Ovary (tissue), 9 donors: ENCODE measurements around the gene PLP2. TPM values are rescaled to one million over a fixed set of nuclear protein-coding genes. Genes with fewer than 3 reads are reported as not detected.

Experiments used
- DNase-seq, 5 donors: peaks; one replicate each; pipeline ENCODE4 v3.0.0-alpha.2; 2019 to 2020
- H3K27ac ChIP-seq, 2 donors: fragments of 200-600 bp; one replicate each; pipeline versions ENCODE4 v1.5.1 to v1.8.0; 2019 to 2022
- H3K27me3 ChIP-seq: fragments of 200-600 bp; one replicate; pipeline ENCODE4 v1.8.0; 2022
- H3K36me3 ChIP-seq: fragments of 200-600 bp; sonication (generic); one replicate; pipeline ENCODE4 v1.5.1; 2019
- H3K4me1 ChIP-seq: one replicate; pipeline ENCODE4 v1.8.1; 2013; ENCODE audit warnings: mild to moderate bottlenecking, moderate library complexity; ENCODE audit not compliant: insufficient read depth
- H3K4me3 ChIP-seq: fragments of 200-600 bp; sonication (generic); one replicate; pipeline ENCODE4 v1.5.1; 2017
- H3K9me3 ChIP-seq, 2 donors: fragments of 200-600 bp in 1 of 2; sonication (generic) in 1 of 2; one replicate each; pipeline versions ENCODE4 v1.5.1 to v1.8.1; 2013 to 2019; ENCODE audit warnings: mild to moderate bottlenecking in 1 of 2, moderate library complexity in 1 of 2
- CTCF ChIP-seq, 3 donors: fragments of 450-650 bp in 2 of 3; fragments of 200-600 bp in 1 of 3; IDR thresholded peaks; one replicate each; pipeline versions ENCODE4 v1.5.1 to v1.8.0; 2016 to 2022; ENCODE audit warnings: antibody characterized with exemption in 3 of 3, mild to moderate bottlenecking in 1 of 3
- EP300 ChIP-seq: sonication (generic); formaldehyde crosslinking; IDR thresholded peaks from one replicate; pipeline ENCODE4 v1.6.1; 2017; ENCODE audit warnings: antibody characterized with exemption
- POLR2A ChIP-seq: fragments of 450-650 bp; IDR thresholded peaks from one replicate; pipeline ENCODE4 v1.6.1; 2017; ENCODE audit warnings: antibody characterized with exemption, mild to moderate bottlenecking, moderate library complexity
- WGBS, 3 donors: extraction: QIAGEN DNeasy Blood & Tissue Kit in 1 of 3; methylation state at CpG; one replicate each; pipeline versions ENCODE4 v1.1.5 to v1.1.7; 2013 to 2017; 5-methylcytosine and 5-hydroxymethylcytosine counted together
- intact Hi-C, 4 donors: fragments of 100-400 bp; cut with DNase I; formaldehyde crosslinking; loops; one replicate each; pipeline versions ENCODE4 v1.11.0 to v1.15.1; 2022 to 2023
- polyA plus RNA-seq, 2 donors: library from polyadenylated mRNA; stranded (reverse); fragments of 200-250 nt in 1 of 2; fragments of 350-450 nt in 1 of 2; fragmentation: Illumina TruSeq in 1 of 2; extraction: RNeasy Lipid Tissue Mini Kit (QIAGEN cat#74804) in 1 of 2; gene quantifications; one replicate each; pipeline ENCODE4 v1.2.3, GENCODE V29; 2013 to 2014
- total RNA-seq, 7 donors: library from RNA; depleted of rRNA in 2 of 7; stranded (reverse); fragments of >200 nt in 2 of 7; fragmentation: NEBNext Ultra II Directional in 3 of 7; extraction: Animal tissue kit (Norgen Biotek cat#: 25700) in 3 of 7; gene quantifications; one replicate each; pipeline versions ENCODE4 v1.1.0 to v1.2.4, GENCODE V29; 2016 to 2023
- donor health status: DM: no; HTN: no; CAD: no; lungs with moderate emphysema.
- donor health status: DM: no; HTN: no; CAD: no.
- donor health status: Bipolar disorder and iron deficiency.
- donor health status: DM: yes; HTN: yes; CAD: no.
- donor health status: DM: no; HTN: no; CAD: no.
- donor health status: DM: yes; HTN: yes; CAD: no.

The PLP2 gene
- total and polyA plus RNA-seq, 9 donors, result 16.3 to 244 (median 105) TPM

DNA sequence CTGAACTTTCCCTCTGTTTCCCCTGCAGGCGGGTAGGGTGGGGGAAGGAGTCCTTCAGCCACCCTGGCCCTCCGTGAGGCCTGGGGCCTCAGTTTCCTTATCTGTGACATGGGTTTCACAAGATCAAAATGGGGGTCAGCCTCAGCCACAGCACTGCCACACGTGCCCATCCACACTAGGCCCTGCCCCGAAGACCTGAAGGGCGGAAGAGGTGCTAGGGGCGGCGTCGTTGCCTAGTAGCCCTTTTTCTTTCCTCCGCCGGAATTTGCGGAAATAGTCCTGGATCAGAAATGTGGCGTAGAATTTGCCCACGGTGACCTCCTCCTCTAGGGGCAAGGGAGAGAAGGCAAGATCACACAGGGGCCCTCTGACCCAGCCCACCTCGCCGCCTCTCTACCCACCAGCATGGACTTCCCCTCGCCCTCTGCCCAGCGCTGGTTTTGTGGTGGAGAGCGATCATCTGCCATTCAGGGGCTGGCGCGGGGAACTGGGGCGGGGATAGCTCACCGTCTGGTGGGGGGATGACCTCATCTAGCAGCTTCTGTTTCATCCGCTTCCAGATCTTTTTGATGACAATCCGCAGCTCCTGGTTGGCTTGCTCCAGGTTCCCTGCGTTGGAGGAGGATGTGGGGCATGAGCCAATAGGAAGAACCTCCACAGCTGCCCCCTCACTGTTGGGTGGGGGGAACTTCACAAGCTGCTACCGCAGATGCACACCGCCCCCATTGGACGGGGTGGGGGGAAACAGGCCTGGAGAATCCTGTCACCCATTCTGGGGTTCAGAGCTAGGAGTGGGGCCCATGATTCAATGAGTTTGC is 37.9 kb downstream of the PLP2 start:
- no peak for DNase-seq
- no peaks in the 10 kb centered on the region for H3K4me1 ChIP-seq
- intact Hi-C loops, result no loop called here
- H3K9me3 ChIP-seq, result no peaks in the 10 kb centered on the region
- H3K36me3 ChIP-seq, result no peaks in the 10 kb centered on the region
- TF ChIP-seq EP300 (no peak), POLR2A (no peak), CTCF (IDR thresholded peaks at IDR 0.05) (no peak)
- no peak overlapping the region for H3K27ac ChIP-seq
- no peaks in the 10 kb centered on the region for H3K27me3 ChIP-seq
- no peak overlapping the region for H3K4me3 ChIP-seq
- 42 to 55% (median 55%) methylated on average over 28 of the region's 28 CpGs for WGBS, 3 donors

DNA sequence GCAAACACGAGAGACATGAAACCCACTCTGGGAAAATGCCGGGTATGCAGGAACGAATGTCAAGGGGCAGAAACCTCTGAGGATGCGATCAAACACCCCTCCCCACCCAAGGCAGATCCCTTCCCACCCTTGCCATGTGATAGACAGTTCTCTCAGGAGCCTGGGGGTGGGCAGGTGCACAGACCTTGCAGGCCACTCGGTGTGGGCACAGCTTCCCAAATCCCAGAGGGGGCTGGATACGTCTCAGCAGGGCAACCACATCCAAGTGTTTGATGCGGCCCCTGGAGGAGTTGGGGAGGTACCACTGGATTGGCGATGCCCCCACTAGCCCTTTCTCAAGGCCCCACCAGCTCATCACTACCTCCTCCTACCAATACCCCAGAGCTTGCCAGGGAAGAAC is 38.7 kb downstream of the PLP2 start:
- intact Hi-C loops, result no loop called here
- no peaks in the 10 kb centered on the region for H3K27me3 ChIP-seq
- H3K9me3 ChIP-seq, result no peaks in the 10 kb centered on the region
- no peak for DNase-seq
- TF ChIP-seq EP300 (no peak), CTCF (IDR thresholded peaks at IDR 0.05) (no peak), POLR2A (no peak)
- H3K36me3 ChIP-seq, result no peaks in the 10 kb centered on the region
- WGBS, 3 donors, result 62 to 71% (median 63%) methylated on average over 8 of the region's 8 CpGs
- no peak overlapping the region for H3K4me3 ChIP-seq
- H3K4me1 ChIP-seq, result no peaks in the 10 kb centered on the region
- no peak overlapping the region for H3K27ac ChIP-seq

DNA sequence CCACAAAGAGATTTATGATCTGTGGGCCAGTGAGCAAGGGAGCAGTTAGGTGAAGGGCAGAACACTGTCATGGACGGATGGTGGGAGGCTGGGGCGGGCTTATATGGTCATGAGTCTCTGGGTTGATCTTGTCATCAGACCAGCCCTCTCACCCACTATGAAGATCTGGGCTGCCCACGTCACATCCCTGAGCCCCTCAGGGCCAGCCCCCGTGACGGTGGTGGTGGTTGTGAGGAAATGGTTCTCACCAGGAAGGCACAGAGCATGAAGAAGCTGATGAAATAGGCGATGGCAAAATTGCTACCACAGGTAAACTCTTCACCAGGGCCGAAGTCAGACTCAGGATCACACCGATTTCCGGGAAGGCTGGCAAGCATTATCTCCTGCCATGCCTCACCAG is 39.4 kb downstream of the PLP2 start:
- intact Hi-C loops, result no loop called here
- WGBS, 3 donors, result 70 to 76% (median 75%) methylated on average over 9 of the region's 9 CpGs
- Histone ChIP-seq H3K4me1 (no peaks in the 10 kb centered on the region), H3K4me3 (no peak overlapping the region), H3K27me3 (no peaks in the 10 kb centered on the region), H3K36me3 (no peaks in the 10 kb centered on the region), H3K9me3 (no peaks in the 10 kb centered on the region), H3K27ac (no peak overlapping the region)
- DNase-seq, result no peak
- TF ChIP-seq EP300, result no peak
- TF ChIP-seq CTCF (IDR thresholded peaks at IDR 0.05), result no peak
- TF ChIP-seq POLR2A, result no peak

GRCh38 chrX:49212209-49212608 is 40.5 kb downstream of the PLP2 start:
- Histone ChIP-seq H3K36me3 (no peaks in the 10 kb centered on the region), H3K27ac (no peak overlapping the region), H3K9me3 (no peaks in the 10 kb centered on the region), H3K4me1 (no peaks in the 10 kb centered on the region), H3K27me3 (no peaks in the 10 kb centered on the region), H3K4me3 (no peak overlapping the region)
- 85 to 91% (median 90%) methylated on average over 2 of the region's 2 CpGs for WGBS, 3 donors
- no peak for DNase-seq
- intact Hi-C loops, result no loop called here
- TF ChIP-seq POLR2A (no peak), EP300 (no peak), CTCF (IDR thresholded peaks at IDR 0.05) (no peak)
